Glutamatergic neuron (in vitro differentiated cells): Measurements from ENCODE around the gene PCNT. TPM values are rescaled to one million over a fixed set of nuclear protein-coding genes. Genes with fewer than 3 reads are reported as not detected.

Experiments used
- DNase-seq: peaks from one replicate; pipeline ENCODE4 v3.0.0; 2022
- H3K27ac Mint-ChIP-seq: one replicate; pipeline ENCODE4 v1.8.0; 2020; ENCODE audit warnings: mild to moderate bottlenecking, mixed read lengths, inconsistent platforms; ENCODE audit not compliant: unreplicated experiment
- H3K27me3 Mint-ChIP-seq: one replicate; pipeline ENCODE4 v1.8.0; 2020; ENCODE audit warnings: mild to moderate bottlenecking, moderate library complexity, mixed read lengths, inconsistent platforms; ENCODE audit not compliant: unreplicated experiment
- H3K36me3 Mint-ChIP-seq: one replicate; pipeline ENCODE4 v1.8.0; 2020; ENCODE audit warnings: mild to moderate bottlenecking, mixed read lengths, inconsistent platforms; ENCODE audit not compliant: unreplicated experiment
- H3K4me1 Mint-ChIP-seq: one replicate; pipeline ENCODE4 v1.8.0; 2020; ENCODE audit warnings: mild to moderate bottlenecking, low read depth, mixed read lengths, inconsistent platforms; ENCODE audit not compliant: unreplicated experiment
- H3K4me3 Mint-ChIP-seq: one replicate; pipeline ENCODE4 v1.8.0; 2020; ENCODE audit warnings: mild to moderate bottlenecking, mixed read lengths, inconsistent platforms; ENCODE audit not compliant: unreplicated experiment
- H3K9me3 Mint-ChIP-seq: one replicate; pipeline ENCODE4 v1.8.0; 2020; ENCODE audit warnings: mild to moderate bottlenecking, moderate library complexity, mixed read lengths, inconsistent platforms; ENCODE audit not compliant: unreplicated experiment
- CTCF ChIP-seq: fragments of 200-600 bp; sonication (generic); IDR thresholded peaks from one replicate; pipeline ENCODE4 v1.5.0; 2021; ENCODE audit not compliant: partially characterized antibody, unreplicated experiment
- total RNA-seq: library from RNA; stranded (reverse); fragmentation: NEBNext Ultra II Directional; extraction: Animal tissue kit (Norgen Biotek cat#: 25700); gene quantifications from one replicate; pipeline ENCODE4 v1.2.1, GENCODE V29; 2021; ENCODE audit not compliant: unreplicated experiment

The PCNT gene
- total RNA-seq, 1 donor from 2014 or later = 117 TPM

GRCh38 chr21:46492851-46493250 lies 168.9 kb downstream of the PCNT start:
- no peak overlapping the region for H3K4me3 Mint-ChIP-seq
- no peak for DNase-seq
- no peaks in the 10 kb centered on the region for H3K36me3 Mint-ChIP-seq
- H3K4me1 Mint-ChIP-seq = peaks cover 3% of the 10 kb centered on the region
- H3K9me3 Mint-ChIP-seq = no peaks in the 10 kb centered on the region
- TF ChIP-seq CTCF = no peak
- no peak overlapping the region for H3K27ac Mint-ChIP-seq
- H3K27me3 Mint-ChIP-seq = no peaks in the 10 kb centered on the region

GRCh38 chr21:46493828-46494227 lies 169.9 kb downstream of the PCNT start:
- DNase-seq = no peak
- TF ChIP-seq CTCF = no peak
- H3K4me3 Mint-ChIP-seq = no peak overlapping the region
- H3K4me1 Mint-ChIP-seq = peaks cover 3% of the 10 kb centered on the region
- H3K27ac Mint-ChIP-seq = no peak overlapping the region
- H3K36me3 Mint-ChIP-seq = no peaks in the 10 kb centered on the region
- no peaks in the 10 kb centered on the region for H3K9me3 Mint-ChIP-seq
- no peaks in the 10 kb centered on the region for H3K27me3 Mint-ChIP-seq

Other genes starting within 250 kb of the PCNT start
- 55.2 TPM for gene COL6A2, start 226.0 kb upstream of the PCNT start, total RNA-seq
- 13.4 TPM for gene FTCD, start 168.6 kb upstream of the PCNT start, total RNA-seq
- gene SPATC1L, start 139.7 kb upstream of the PCNT start, total RNA-seq = 58.7 TPM
- 390 TPM for gene LSS, start 95.4 kb upstream of the PCNT start, total RNA-seq
- gene MCM3AP, start 38.5 kb upstream of the PCNT start, total RNA-seq = 121 TPM
- 19.6 TPM for gene YBEY, start 37.8 kb upstream of the PCNT start, total RNA-seq
- gene C21orf58, start 286 bp upstream of the PCNT start, total RNA-seq = 9.7 TPM
- gene DIP2A, start 134.7 kb downstream of the PCNT start, total RNA-seq = 55.4 TPM